COLO829 (cell line): ENCODE data around the gene PSMD5.
A peak's percentile ranks its signal among the peaks of the same experiment; 100 is the strongest.
"Not testable (repeated sequence)": the region's sequence is repeated elsewhere in the genome, so short reads cannot be mapped to it uniquely, and the experiment has no call there.

Experiments used
- DNase-seq: peaks from one replicate; pipeline ENCODE4 v3.0.0; 2012; ENCODE audit warnings: low spot score

Gene PSMD5

DNA sequence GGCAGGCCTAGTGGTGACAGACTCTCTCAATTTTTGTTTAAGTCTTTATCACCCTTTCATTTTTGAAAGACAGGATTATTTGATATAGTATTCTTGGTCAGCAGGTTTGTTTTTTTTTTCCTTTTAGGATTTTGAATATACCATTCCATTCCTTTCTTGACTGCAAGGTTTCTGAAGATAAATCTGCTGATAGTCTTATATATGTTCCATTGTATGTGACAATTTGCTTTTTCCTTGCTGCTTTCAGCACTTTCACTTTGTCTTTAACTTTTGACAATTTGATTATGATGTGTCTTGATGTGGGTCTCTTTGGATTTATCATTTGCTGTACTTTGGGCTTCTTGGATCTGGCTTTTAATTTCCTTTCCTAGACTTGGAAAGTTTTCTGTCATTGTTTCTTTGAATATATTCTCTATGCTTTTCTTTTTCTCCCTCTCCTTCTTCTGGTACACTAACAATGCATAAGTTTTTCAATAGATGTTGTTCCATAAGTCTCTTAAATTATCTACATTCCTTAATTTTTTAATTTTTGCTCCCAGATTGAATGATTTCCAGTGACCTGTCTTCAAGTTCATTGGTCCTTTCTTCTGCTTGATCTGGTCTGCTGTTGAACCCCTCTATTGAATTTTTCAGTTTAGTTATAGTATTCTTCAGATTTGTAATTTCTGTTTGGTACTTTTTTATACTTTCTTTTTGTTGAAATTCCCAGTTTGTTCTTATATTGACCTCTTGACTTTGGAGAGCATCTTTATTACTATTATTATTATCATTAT, 34.9 kb downstream of the PSMD5 start:
- DNase-seq = no peak

- DNase-seq = not testable (repeated sequence)
Observed at GRCh38 chr9:120804784-120805363, 37.8 kb downstream of the PSMD5 start.

- DNase-seq = no peak
Observed at GRCh38 chr9:120801441-120801840, 41.3 kb downstream of the PSMD5 start.

- peak; percentile 92 for DNase-seq
Observed at GRCh38 chr9:120792898-120793765, 49.6 kb downstream of the PSMD5 start, which contains the start of gene FBXW2. Gene FBXW2 (minus strand): TSS chr9:120793416. CDS start chr9:120788258, 5,158 bp downstream.

GRCh38 chr9:120791161-120791560, 51.6 kb downstream of the PSMD5 start:
- DNase-seq = no peak

DNA sequence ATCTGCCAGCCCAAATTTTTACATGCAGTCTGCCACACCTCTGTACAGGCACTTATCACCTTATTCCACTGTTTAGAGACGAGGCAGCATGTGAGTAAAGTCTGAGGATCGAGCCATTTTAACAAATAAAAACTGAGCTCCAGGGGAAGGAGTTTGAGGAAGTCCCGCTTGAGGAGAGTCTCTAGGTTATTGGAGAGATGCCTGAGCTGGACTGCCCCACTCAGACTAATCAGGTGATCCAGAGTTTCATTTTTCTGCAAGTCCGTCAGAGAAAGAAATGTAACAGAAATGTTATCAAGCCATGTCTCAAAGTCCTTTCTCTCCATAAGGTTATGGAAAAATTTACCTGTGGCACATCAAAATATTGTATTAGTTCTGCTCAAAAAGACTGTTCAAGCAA, 54.8 kb downstream of the PSMD5 start:
- DNase-seq = no peak

- peak; percentile 21 for DNase-seq
Observed at GRCh38 chr9:120783602-120784047, 59.1 kb downstream of the PSMD5 start.

GRCh38 chr9:120781236-120781635, 61.5 kb downstream of the PSMD5 start:
- DNase-seq = no peak

DNA sequence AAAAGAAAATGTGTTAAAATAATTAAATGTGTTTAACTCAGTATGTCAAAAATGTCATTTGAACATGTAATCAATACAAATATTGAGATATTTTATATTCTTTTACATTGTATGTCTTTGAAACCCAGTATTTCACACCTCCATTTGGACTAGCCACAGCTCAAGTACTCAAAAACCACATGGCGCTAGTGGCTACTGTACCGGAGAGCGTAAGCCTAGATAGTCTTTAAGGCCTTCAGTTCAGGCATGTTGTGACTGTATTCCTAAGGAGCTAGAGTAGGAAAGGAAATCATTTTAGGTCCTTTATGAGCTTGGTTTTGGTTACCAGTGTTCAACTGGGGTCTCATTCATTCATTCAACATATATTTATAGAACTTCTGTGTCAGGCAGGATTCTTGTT, 62.4 kb downstream of the PSMD5 start:
- DNase-seq = no peak

DNA sequence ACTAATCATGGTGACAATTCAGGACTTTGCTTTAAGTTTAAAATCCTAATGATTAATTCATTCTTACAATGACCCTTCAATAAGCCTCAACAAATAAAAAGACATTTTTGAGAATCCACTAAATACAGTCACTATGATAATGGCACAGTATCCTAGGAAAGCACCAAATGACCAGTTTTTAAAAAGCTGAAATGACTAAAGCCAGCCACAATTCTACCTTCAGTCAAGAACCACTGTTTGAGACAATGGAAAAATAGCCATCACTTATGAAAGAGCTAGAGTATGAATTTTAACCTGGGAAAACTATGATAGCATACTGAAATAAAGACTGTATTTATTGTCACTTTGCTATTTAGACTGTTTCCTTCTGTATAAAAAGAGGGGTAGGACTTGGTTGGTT, 63.5 kb downstream of the PSMD5 start:
- no peak for DNase-seq

- DNase-seq = no peak
Observed at GRCh38 chr9:120778758-120779157, 64.0 kb downstream of the PSMD5 start.

GRCh38 chr9:120777229-120777628, 65.5 kb downstream of the PSMD5 start:
- DNase-seq = no peak

GRCh38 chr9:120776788-120777187, 65.9 kb downstream of the PSMD5 start:
- no peak for DNase-seq

- DNase-seq = no peak
Observed at GRCh38 chr9:120775859-120776258, 66.9 kb downstream of the PSMD5 start.

DNA sequence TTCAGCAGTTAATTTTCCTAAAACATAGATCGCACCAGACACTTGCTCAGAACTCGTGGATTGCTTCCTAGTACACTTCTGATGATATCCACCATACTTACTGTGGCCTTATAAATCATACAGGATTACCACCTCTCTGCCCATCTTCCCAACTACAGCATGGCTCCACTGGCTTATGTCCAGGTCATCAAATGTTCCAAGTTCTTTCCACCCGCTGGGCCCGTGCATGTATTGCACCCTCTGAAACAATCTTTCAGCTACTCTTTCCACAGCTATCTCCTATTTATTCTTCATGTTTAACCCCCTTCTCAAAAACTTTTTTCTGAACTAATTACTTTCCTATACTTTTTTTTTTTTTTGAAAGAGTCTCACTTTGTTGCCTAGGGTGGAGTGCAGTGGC, 68.0 kb downstream of the PSMD5 start:
- no peak for DNase-seq

DNA sequence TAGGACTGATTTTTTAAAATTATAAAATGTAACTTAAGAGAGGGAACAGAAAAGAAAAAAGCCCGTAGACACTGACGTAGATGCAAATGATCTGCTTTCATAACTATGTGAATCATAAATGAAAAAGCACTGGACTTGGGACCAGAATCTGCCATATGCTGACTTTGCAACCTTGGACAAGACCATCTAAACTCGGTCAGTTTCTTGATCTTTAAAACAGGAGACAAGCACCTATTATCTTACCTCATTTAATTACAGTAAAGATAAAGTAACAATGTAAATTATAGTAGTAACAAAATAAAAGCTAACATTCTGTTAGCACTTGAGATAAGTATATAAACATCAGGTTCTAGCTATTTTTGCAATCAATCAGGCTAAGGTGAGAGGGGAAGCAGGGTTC, 69.5 kb downstream of the PSMD5 start:
- no peak for DNase-seq

DNA sequence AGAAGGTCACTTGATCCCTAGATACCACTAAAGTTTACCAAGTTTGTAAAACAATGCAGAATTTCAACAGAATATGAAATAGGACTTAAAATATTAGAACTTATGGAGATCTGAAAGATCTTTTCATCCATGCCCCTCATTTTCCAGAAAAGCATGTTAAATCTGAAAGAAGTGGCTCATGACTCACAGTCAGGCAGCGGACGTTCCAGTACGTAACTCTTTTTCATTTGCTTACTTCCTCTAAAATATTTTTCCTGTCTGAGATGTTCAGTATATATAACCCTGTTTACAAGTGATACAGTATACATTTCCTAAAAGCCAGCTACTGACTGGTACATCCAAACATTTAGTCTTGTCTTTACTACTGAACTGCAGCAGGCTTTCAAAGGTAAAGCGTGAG, 71.8 kb downstream of the PSMD5 start:
- DNase-seq = no peak

GRCh38 chr9:120768886-120769285, 73.8 kb downstream of the PSMD5 start:
- no peak for DNase-seq

DNA sequence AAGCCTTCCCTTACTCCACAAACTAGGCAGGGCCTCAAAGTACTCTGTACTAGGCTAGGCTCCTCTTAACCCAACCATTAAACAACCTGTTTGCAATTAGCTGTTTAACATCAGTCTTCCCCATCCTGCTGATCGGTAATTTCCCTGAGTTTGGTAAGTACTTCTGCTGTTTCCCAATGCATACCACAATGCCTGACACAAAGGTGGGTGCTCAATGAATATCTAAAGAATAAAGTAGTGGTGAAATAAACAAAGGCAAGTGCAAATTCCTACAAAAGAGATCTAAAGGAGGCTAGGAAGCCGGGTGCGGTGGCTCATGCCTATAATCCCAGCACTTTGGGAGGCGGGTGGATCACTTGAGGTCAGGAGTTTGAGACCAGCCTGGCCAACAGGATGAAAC, 74.5 kb downstream of the PSMD5 start:
- no peak for DNase-seq

DNA sequence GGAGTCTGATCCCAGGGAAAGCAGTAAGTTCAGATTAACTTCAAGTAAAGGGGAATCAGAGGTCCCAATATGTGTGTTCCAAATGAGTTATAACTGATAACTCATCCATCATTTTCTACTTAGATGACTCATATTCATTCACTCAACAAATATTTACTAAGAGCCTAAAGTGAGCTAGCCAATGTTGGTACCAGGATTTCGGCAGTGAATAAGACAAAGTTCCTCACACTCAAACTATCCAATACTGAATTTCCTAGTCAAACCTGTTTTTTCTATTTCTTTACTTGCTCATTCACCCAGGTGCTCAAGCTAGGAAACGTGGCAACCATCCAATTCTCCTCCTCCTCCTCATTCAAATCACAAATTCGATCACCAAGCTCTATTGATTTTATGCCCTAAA, 75.3 kb downstream of the PSMD5 start:
- no peak for DNase-seq
